CD4-positive, alpha-beta T cell (primary cell): Measurements from ENCODE around the gene EIF3I. TPM values are rescaled to one million over a fixed set of nuclear protein-coding genes. Genes with fewer than 3 reads are reported as not detected.
A peak's percentile ranks its signal among the peaks of the same experiment; 100 is the strongest.

Experiments used
- ATAC-seq: fragments of 200-7000 bp; cut with Tn5 transposase; one replicate; pipeline ENCODE4 v1.10.0; 2022; ENCODE audit warnings: mild to moderate bottlenecking; ENCODE audit not compliant: poor library complexity
- CTCF ChIA-PET: fragments of 350-600 bp; sonication (Branson Sonifier 250); formaldehyde crosslinking; loops from one replicate; lab custom pipeline; 2021; ENCODE audit warnings: antibody characterized with exemption, inconsistent platforms; lab: Charles Lee
- POLR2A ChIA-PET: fragments of 350-600 bp; sonication (Branson Sonifier 250); formaldehyde crosslinking; loops from one replicate; lab custom pipeline; 2021; ENCODE audit warnings: antibody characterized with exemption, inconsistent platforms; lab: Charles Lee
- DNase-seq, 14 experiments: peaks; one replicate each; pipeline ENCODE4 v3.0.0-alpha.2; 2013 to 2020; ENCODE audit warnings: mixed read lengths in 2 of 14
- H3K27ac ChIP-seq, 2 donors: one replicate each; pipeline versions ENCODE4 v1.5.1 to v1.7.0; 2013; ENCODE audit warnings: low read length in 2 of 2, low read depth in 1 of 2, mild to moderate bottlenecking in 1 of 2
- H3K27me3 ChIP-seq, 2 experiments: 1 replicate in 1 of 2; 2 replicates in 1 of 2; pipeline versions ENCODE4 v1.6.1 to v1.7.0; 2013; ENCODE audit warnings: low read length in 2 of 2, control low read depth in 1 of 2, mild to moderate bottlenecking in 1 of 2, moderate library complexity in 1 of 2; ENCODE audit not compliant: insufficient read depth in 2 of 2, control insufficient read depth in 1 of 2
- H3K36me3 ChIP-seq: one replicate; pipeline ENCODE4 v1.6.1; 2013; ENCODE audit warnings: low read length, control low read depth; ENCODE audit not compliant: insufficient read depth
- H3K4me1 ChIP-seq: one replicate; pipeline ENCODE4 v1.6.1; 2013; ENCODE audit warnings: low read length, control low read depth; ENCODE audit not compliant: insufficient read depth
- H3K4me3 ChIP-seq: one replicate; pipeline ENCODE4 v1.5.1; 2013; ENCODE audit warnings: mild to moderate bottlenecking, low read length, moderate library complexity
- H3K9me3 ChIP-seq, 2 experiments: 1 replicate in 1 of 2; 2 replicates in 1 of 2; pipeline versions ENCODE4 v1.6.1 to v1.7.0; 2013; ENCODE audit warnings: low read length in 2 of 2, mild to moderate bottlenecking in 2 of 2, control low read depth in 1 of 2, moderate library complexity in 1 of 2; ENCODE audit not compliant: control insufficient read depth in 1 of 2, insufficient read depth in 1 of 2
- H3K27ac Mint-ChIP-seq: one replicate; pipeline ENCODE4 v1.8.0; 2020; ENCODE audit warnings: mixed read lengths
- H3K27me3 Mint-ChIP-seq: one replicate; pipeline ENCODE4 v1.8.0; 2021; ENCODE audit warnings: mixed read lengths
- H3K36me3 Mint-ChIP-seq: one replicate; pipeline ENCODE4 v1.8.0; 2021; ENCODE audit warnings: low read depth, mixed read lengths
- H3K4me1 Mint-ChIP-seq: one replicate; pipeline ENCODE4 v1.8.0; 2021; ENCODE audit warnings: low read depth, mixed read lengths
- H3K4me3 Mint-ChIP-seq: one replicate; pipeline ENCODE4 v1.8.0; 2020; ENCODE audit warnings: mild to moderate bottlenecking, mixed read lengths
- H3K9me3 Mint-ChIP-seq: one replicate; pipeline ENCODE4 v1.8.0; 2020; ENCODE audit warnings: mixed read lengths
- CTCF ChIP-seq: fragments of 200-600 bp; IDR thresholded peaks from one replicate; pipeline ENCODE4 v1.8.0; 2022; ENCODE audit warnings: antibody characterized with exemption, mild to moderate bottlenecking
- intact Hi-C, 2 experiments: fragments of 100-400 bp; cut with DNase I in 1 of 2; cut with micrococcal nuclease in 1 of 2; formaldehyde crosslinking; loops; one replicate each; pipeline versions ENCODE4 v1.15.1 to v1.9.0; 2023 to 2025; cut with DNase I, micrococcal nuclease
- total RNA-seq, 174 experiments: library from RNA in 2 of 174; stranded (reverse) in 2 of 174; gene quantifications; one replicate each; pipeline ENCODE4 v1.2.3 and lab custom pipeline; 2021 to 2026

The EIF3I gene
- total RNA-seq, 2 experiments from 2014 or later = 103 to 110 TPM

GRCh38 chr1:32205401-32206370 is 16.5 kb upstream of the EIF3I start, which contains the start of gene IQCC:
IQCC (plus strand) TSS chr1:32205671; CDS start chr1:32205682, 11 bp downstream.
- TF ChIP-seq CTCF = no peak
- peaks cover 13% of the 10 kb centered on the region for H3K36me3 ChIP-seq
- Mint-ChIP-seq H3K4me1 (peaks cover 38% of the 10 kb centered on the region), H3K9me3 (no peaks in the 10 kb centered on the region), H3K27ac (peak within 1 kb of the TSS; percentile 87), H3K36me3 (peaks cover 18% of the 10 kb centered on the region), H3K27me3 (no peaks in the 10 kb centered on the region), H3K4me3 (peak within 1 kb of the TSS; percentile 91)
- H3K4me3 ChIP-seq = peak within 1 kb of the TSS; percentile 90
- intact Hi-C loops = loop anchor here in 1 of 2 experiments (10.0 kb wide), 2 partner anchors 101 to 561 kb away; partner anchors contain the start of genes KPNA6 and PEF1
- H3K9me3 ChIP-seq = no peaks in the 10 kb centered on the region
- ATAC-seq (peak; percentile 59), DNase-seq (peak; percentile 72 to 95 (median 81))
- peaks cover 55% of the 10 kb centered on the region for H3K4me1 ChIP-seq
- ChIA-PET POLR2A (interaction anchor here (0.7 to 2.8 kb wide), 11 partner anchors 8 to 189 kb away, joined by 3 to 14 read pairs (median 6); partner anchors contain the start of genes BSDC1, MARCKSL1 and TMEM39B), CTCF (interaction anchor here (0.7 to 2.0 kb wide), 5 partner anchors 9 to 195 kb away, joined by 3 to 8 read pairs (median 3); no protein-coding TSS in a partner anchor)
- no peaks in the 10 kb centered on the region for H3K27me3 ChIP-seq
- H3K27ac ChIP-seq = peak within 1 kb of the TSS; percentile 33 to 49

GRCh38 chr1:32208469-32208868 is 13.7 kb upstream of the EIF3I start:
- H3K36me3 ChIP-seq = peaks cover 12% of the 10 kb centered on the region
- peak overlapping the region; percentile 25 for H3K4me3 Mint-ChIP-seq
- DNase-seq (no peak), ATAC-seq (no peak)
- H3K4me1 ChIP-seq = peaks cover 32% of the 10 kb centered on the region
- H3K36me3 Mint-ChIP-seq = peaks cover 9% of the 10 kb centered on the region
- H3K27ac ChIP-seq = no peak overlapping the region
- H3K27ac Mint-ChIP-seq = no peak overlapping the region
- intact Hi-C loops = loop anchor here in 1 of 2 experiments (10.0 kb wide), 2 partner anchors 104 to 564 kb away; partner anchors contain the start of genes KPNA6 and PEF1
- ChIA-PET POLR2A (interaction anchor here (1.1 kb wide), 1 partner anchor 13 kb away, joined by 3 read pairs; no protein-coding TSS in a partner anchor), CTCF (no interaction called here)
- H3K9me3 Mint-ChIP-seq = no peaks in the 10 kb centered on the region
- no peaks in the 10 kb centered on the region for H3K27me3 Mint-ChIP-seq
- H3K4me1 Mint-ChIP-seq = peaks cover 19% of the 10 kb centered on the region
- TF ChIP-seq CTCF = no peak
- no peak overlapping the region for H3K4me3 ChIP-seq
- H3K27me3 ChIP-seq = no peaks in the 10 kb centered on the region
- H3K9me3 ChIP-seq = no peaks in the 10 kb centered on the region

DNA sequence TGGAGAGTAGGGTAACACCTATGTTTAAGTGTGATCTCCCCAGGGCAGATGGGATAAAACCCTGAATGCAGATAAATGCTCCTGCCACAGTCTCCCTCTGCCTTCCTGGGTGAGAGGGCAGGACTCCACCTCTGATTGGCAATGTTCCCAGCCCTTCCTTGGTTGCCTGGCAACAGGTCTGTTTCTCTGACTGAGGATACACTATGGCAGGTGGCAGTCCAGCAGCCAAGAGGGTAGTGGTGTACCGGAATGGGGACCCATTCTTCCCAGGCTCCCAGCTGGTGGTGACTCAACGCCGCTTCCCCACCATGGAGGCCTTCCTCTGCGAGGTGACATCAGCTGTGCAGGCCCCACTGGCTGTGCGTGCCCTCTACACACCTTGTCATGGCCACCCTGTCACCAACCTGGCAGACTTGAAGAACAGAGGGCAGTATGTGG is 13.3 kb upstream of the EIF3I start, which contains the start of gene DCDC2B:
TSS of gene DCDC2B (plus strand) at position 199 of the 438 bp plus-strand sequence. CDS start at position 204, 5 bp downstream.
- no peak for ATAC-seq
- H3K4me3 Mint-ChIP-seq = peak within 1 kb of the TSS; percentile 25
- no peaks in the 10 kb centered on the region for H3K9me3 Mint-ChIP-seq
- Histone ChIP-seq H3K4me1 (peaks cover 31% of the 10 kb centered on the region), H3K27ac (no peak within 1 kb of the TSS), H3K27me3 (no peaks in the 10 kb centered on the region), H3K36me3 (peaks cover 8% of the 10 kb centered on the region), H3K4me3 (no peak within 1 kb of the TSS), H3K9me3 (no peaks in the 10 kb centered on the region)
- H3K27ac Mint-ChIP-seq = peak within 1 kb of the TSS; percentile 36
- intact Hi-C loops = loop anchor here in 1 of 2 experiments (10.0 kb wide), 2 partner anchors 104 to 564 kb away; partner anchors contain the start of genes KPNA6 and PEF1
- peaks cover 16% of the 10 kb centered on the region for H3K4me1 Mint-ChIP-seq
- CTCF ChIA-PET = no interaction called here
- TF ChIP-seq CTCF = no peak
- DNase-seq = peak in 4 of 14 experiments; percentile 17 to 42 (median 32)
- peaks cover 4% of the 10 kb centered on the region for H3K36me3 Mint-ChIP-seq
- POLR2A ChIA-PET = interaction anchor here (1.1 kb wide), 1 partner anchor 13 kb away, joined by 3 read pairs; no protein-coding TSS in a partner anchor
- no peaks in the 10 kb centered on the region for H3K27me3 Mint-ChIP-seq
